Stimulated activated naive CD4-positive, alpha-beta T cell (primary cell): ENCODE results near the gene CNIH1.
"Not testable (repeated sequence)": the region's sequence is repeated elsewhere in the genome, so short reads cannot be mapped to it uniquely, and the experiment has no call there.

Source experiments
- DNase-seq, 6 experiments: peaks; one replicate each; lab custom pipeline; 2025; lab: John Stamatoyannopoulos, UW

Gene CNIH1

GRCh38 chr14:54467280-54467679, 26.1 kb upstream of the CNIH1 start:
- no peak for DNase-seq

DNA sequence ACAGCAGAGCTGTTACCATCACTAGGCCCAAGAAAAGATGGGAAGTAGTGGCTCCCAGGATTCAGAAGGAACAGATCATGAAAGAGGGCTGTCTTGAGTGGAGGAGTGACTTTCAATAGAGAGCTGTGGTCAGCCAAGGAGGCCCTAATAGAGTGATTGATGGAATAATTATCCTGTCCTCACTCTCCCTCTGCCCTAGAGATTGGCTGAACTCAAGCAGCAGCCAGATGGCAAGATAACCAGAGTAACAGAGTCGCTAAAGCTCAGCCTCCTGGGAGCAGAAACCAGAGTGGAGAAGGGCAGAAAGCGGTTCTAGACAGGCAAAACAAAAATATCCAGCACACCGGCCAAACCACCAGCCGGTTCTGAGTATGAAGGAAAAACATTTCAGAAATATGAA, 24.5 kb upstream of the CNIH1 start:
- DNase-seq, result no peak

GRCh38 chr14:54462048-54462447, 20.9 kb upstream of the CNIH1 start:
- no peak for DNase-seq

GRCh38 chr14:54459106-54459505, 17.9 kb upstream of the CNIH1 start:
- no peak for DNase-seq

DNA sequence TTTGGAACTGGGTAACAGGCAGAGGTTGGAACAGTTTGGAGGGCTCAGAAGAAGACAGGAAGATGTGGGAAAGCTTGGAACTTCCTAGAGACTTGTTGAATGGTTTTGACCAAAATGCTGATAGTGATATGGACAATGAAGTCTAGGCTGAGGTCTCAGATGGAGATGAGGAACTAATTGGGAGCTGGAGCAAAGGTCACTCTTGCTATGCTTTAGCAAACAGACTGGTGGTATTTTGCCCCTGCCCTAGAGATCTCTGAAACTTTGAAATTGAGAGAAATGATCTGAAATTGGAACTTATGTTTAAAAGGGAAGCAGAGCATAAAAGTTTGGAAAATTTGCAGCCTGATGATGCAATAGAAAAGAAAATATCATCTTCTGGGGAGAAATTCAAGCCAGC, 17.4 kb upstream of the CNIH1 start:
- not testable (repeated sequence) for DNase-seq

DNA sequence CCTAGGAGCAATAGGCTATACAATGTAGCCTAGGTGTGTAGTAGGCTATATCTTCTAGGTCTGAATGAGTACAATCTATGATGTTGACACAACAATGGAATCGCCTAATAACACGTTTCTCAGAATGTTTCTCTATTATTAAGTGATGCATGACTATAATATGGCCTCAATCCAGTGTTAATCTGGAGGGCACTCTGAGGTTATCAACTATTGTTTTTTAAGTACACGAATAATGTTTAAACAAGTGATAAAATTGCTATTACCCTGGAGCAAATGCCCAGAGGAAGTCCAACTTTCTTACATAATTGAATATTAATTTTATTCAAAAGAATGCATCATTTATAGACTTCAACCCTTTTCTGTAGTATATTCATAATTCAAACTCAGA, 16.4 kb upstream of the CNIH1 start:
- no peak for DNase-seq

DNA sequence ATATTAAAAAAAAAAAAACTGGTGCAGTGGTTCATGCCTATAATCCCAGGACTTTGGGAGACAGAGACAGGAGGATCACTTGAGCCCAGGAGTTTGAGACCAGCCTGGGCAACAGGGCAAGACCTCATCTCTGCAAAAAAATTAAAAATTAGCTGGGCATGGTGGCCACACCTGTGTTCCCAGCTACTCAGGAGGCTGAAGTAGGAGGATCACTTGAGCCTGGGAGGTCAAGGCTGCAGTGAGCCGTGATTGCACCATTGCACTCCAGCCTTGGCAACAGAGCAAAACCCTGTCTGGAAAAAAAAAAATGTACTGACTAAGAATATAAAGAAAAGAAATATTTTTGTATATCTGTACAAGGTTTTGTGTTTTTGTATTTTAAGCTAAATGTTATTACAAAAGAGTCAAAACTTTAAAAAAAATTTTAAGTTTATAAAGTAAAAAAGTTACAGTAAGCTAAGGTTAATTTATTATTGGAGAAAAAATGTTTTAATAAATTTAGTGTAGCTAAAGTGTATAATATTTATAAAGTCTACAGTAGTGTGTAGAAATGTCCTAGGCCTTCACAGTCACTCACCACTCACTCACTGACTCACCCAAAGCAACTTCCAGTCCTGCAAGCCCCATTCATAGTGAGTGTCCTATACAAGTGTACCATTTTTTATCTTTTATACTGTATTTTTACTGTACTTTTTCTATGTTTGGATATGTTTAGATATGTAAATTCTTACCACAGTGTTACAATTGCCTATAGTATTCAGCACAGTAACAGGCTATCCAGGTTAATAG, 15.8 kb upstream of the CNIH1 start:
- not testable (repeated sequence) for DNase-seq

- DNase-seq, result no peak
Measured at GRCh38 chr14:54455363-54455762, 14.2 kb upstream of the CNIH1 start.

- not testable (repeated sequence) for DNase-seq
Measured at GRCh38 chr14:54453990-54454389, 12.8 kb upstream of the CNIH1 start.

GRCh38 chr14:54453252-54453651, 12.1 kb upstream of the CNIH1 start:
- DNase-seq, result no peak

DNA sequence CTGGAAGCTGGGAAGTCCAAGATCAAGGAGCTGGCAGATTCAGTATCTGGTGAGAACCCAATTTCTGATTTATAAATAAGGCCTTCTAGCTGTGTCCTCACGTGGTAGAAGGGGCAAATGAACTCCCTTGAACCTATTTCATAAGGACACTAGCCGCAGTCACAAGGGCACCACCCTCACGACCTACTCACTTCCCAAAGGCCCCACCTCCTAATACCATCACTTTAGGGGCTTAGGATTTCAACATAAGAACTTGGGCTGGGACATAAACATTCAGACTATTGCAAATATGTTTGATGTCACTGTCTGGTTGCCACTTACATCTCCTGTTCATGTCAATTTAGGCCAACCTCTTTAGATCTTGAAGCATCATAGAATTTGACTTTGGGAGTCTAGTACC, 10.8 kb upstream of the CNIH1 start:
- no peak for DNase-seq

- DNase-seq, result no peak
Measured at GRCh38 chr14:54451121-54451601, 10.0 kb upstream of the CNIH1 start.

DNA sequence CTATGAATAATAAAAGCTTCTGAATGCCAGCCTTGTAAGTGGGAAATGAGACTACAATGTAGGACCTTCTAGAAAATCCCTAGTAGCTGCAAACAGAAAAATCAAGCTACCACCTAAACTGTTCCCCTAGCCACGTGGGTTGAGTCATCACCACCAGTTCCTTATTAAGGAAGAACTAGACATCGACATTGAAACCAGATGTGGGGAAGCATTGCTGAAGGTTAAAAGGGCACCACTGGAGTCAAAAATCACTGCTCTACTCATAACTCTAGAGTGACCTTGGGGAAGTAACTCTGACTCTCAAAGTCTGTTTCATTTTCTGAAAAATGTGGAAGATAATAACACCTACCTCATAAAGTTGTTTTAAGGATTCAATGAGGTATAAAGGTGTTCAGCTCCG, 9.4 kb upstream of the CNIH1 start:
- no peak for DNase-seq

GRCh38 chr14:54447231-54447692, 6.1 kb upstream of the CNIH1 start:
- no peak for DNase-seq

- no peak for DNase-seq
Measured at GRCh38 chr14:54446161-54446693, 5.1 kb upstream of the CNIH1 start.

DNA sequence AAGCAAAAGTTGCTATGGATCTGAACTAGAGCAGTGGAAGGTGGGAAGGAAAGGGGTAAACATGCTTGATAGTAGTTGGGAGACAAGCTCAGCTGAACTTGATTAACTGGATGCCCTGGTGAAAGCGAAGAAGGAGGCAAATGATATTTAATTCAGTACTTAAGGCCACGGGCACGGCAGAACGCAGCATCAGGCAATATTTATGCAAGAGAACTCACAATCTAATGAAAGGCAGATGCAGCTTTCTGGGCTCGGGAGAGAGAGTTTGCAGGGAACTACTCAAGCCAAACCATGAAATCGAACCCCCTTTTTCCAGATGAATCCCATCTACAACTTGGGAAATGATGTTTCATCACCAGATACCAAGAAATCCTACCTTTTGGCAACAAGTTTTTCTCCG, 3.5 kb upstream of the CNIH1 start:
- DNase-seq, result no peak

- no peak for DNase-seq
Measured at GRCh38 chr14:54443981-54444380, 2.8 kb upstream of the CNIH1 start.

- not testable (repeated sequence) for DNase-seq
Measured at GRCh38 chr14:54442961-54443360, 1.8 kb upstream of the CNIH1 start.

GRCh38 chr14:54440476-54440872, 700 bp downstream of the CNIH1 start:
- DNase-seq, result no peak

GRCh38 chr14:54440037-54440436, 1.1 kb downstream of the CNIH1 start:
- no peak for DNase-seq

GRCh38 chr14:54438703-54439102, 2.5 kb downstream of the CNIH1 start:
- DNase-seq, result no peak

DNA sequence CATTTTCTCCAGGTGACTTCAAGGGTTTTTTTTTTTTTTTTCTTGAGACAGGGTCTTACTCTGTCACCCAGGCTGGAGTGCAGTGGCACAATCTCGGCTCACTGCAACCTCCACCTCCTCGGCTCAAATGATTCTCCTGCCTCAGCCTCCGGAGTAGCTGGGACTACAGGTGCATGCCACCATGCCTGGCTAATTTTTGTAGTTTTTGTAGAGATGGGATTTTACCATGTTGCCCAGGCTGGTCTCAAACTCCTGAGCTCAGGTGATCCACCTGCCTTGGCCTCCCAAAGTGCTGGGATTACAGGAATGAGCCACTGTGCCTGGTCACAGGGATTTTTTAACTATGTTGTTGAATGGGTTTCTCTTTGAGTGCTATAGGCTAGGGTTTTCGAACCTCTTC, 3.2 kb downstream of the CNIH1 start:
- not testable (repeated sequence) for DNase-seq

DNA sequence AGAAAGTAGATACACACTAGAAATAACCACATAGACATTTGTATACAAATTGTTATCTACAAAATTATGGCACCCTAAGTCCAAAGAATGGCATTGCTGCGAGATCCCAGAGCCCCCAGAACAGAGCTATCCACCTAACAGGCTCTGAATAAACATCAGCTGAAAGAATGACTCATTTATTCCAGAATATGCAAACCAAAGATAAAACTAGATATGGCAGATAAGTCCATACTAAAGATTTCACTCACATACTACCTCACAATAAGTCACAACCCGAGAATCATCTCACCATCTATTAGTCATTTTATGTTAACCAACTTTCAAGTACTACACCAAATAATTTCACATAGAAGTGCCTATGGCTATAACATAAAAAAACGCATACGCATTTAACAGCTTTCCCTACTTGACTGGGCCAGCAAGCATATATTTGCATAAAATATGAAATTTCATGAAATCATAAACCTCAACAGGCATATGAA, 5.6 kb downstream of the CNIH1 start:
- no peak for DNase-seq

GRCh38 chr14:54428527-54428926, 12.6 kb downstream of the CNIH1 start:
- DNase-seq, result no peak
